Keratinocyte (primary cell): ENCODE measurements around the gene HS3ST1.

Experiments used
- CTCF ChIP-seq, 3 experiments: IDR thresholded peaks in 1 of 3; conservative IDR thresholded peaks in 1 of 3; optimal IDR thresholded peaks in 1 of 3; 2 replicates in 2 of 3; 3 replicates in 1 of 3; pipeline versions ENCODE3 to v1.5.1; 2011; ENCODE audit warnings: low read length in 3 of 3, mild to moderate bottlenecking in 3 of 3, moderate library complexity in 2 of 3, control low read depth in 1 of 3, inconsistent platforms in 1 of 3; ENCODE audit not compliant: insufficient read depth in 2 of 3; ENCODE audit errors: extremely low read depth in 1 of 3
- EZH2 ChIP-seq: IDR thresholded peaks from one replicate; pipeline ENCODE4 v1.6.1; 2012; ENCODE audit warnings: inconsistent platforms, mild to moderate bottlenecking, low read length, moderate library complexity

GRCh38 chr4:11426003-11426402 lies 2.7 kb downstream of the HS3ST1 start:
- TF ChIP-seq CTCF (optimal IDR thresholded peaks at IDR 0.05 in 1 of 3, IDR thresholded peaks at IDR 0.05 in 1 of 3, conservative IDR thresholded peaks at IDR 0.05 in 1 of 3; ENCODE audit: extremely low read depth in 1 of 3, insufficient read depth in 2 of 3, low read length in 3 of 3) (no peak), EZH2 (no peak)
